HG03442 (cell line): Measurements from ENCODE around the gene ALOX12B.

Source experiments
- ATAC-seq: cut with Tn5 transposase; IDR thresholded peaks from one replicate; pipeline ENCODE4 v1.9.1; 2021; ENCODE audit warnings: mild to moderate bottlenecking, moderate library complexity; ENCODE audit not compliant: unreplicated experiment

Gene ALOX12B

GRCh38 chr17:8087075-8087951 lies at the start of gene ALOX12B:
Gene ALOX12B, minus strand, starts transcription at chr17:8087716. Its CDS starts 274 bp downstream, at chr17:8087442.
- no peak for ATAC-seq

- ATAC-seq = no peak
Observed at GRCh38 chr17:8133941-8134340, 46.4 kb upstream of the ALOX12B start.

- ATAC-seq = no peak
Observed at GRCh38 chr17:8133399-8133798, 45.9 kb upstream of the ALOX12B start.

GRCh38 chr17:8131844-8132441 lies 44.4 kb upstream of the ALOX12B start:
- ATAC-seq = no peak

GRCh38 chr17:8128125-8128784 lies 40.7 kb upstream of the ALOX12B start:
- ATAC-seq = no peak

GRCh38 chr17:8126491-8127066 lies 39.1 kb upstream of the ALOX12B start:
- ATAC-seq = no peak

GRCh38 chr17:8125947-8126490 lies 38.5 kb upstream of the ALOX12B start:
- ATAC-seq = no peak

GRCh38 chr17:8125154-8125946 lies 37.8 kb upstream of the ALOX12B start:
- no peak for ATAC-seq

GRCh38 chr17:8124350-8125153 lies 37.0 kb upstream of the ALOX12B start:
- no peak for ATAC-seq

GRCh38 chr17:8123695-8124349 lies 36.3 kb upstream of the ALOX12B start, which contains the start of gene HES7:
Gene HES7, minus strand, starts transcription at chr17:8124106. Its CDS starts 22 bp downstream, at chr17:8124084.
- no peak for ATAC-seq

GRCh38 chr17:8122924-8123694 lies 35.6 kb upstream of the ALOX12B start:
- ATAC-seq = no peak

- ATAC-seq = no peak
Observed at GRCh38 chr17:8122422-8122923, 35.0 kb upstream of the ALOX12B start.

GRCh38 chr17:8121681-8122421 lies 34.3 kb upstream of the ALOX12B start:
- ATAC-seq = peak; percentile 22

- no peak for ATAC-seq
Observed at GRCh38 chr17:8121407-8121680, 33.8 kb upstream of the ALOX12B start.

- no peak for ATAC-seq
Observed at GRCh38 chr17:8120520-8121406, 33.2 kb upstream of the ALOX12B start.
